HepG2 (cell line): ENCODE measurements around the gene CCDC142. TPM values are rescaled to one million over a fixed set of nuclear protein-coding genes. Genes with fewer than 3 reads are reported as not detected.
A peak's percentile ranks its signal among the peaks of the same experiment; 100 is the strongest.

Experiments used
- ELK4 ChIP-seq: sonication (generic); formaldehyde crosslinking; IDR thresholded peaks from 2 replicates; pipeline ENCODE4 v1.9.0; 2021; ENCODE audit warnings: missing genetic modification reagents, borderline replicate concordance
- ETV6 ChIP-seq: sonication (generic); formaldehyde crosslinking; conservative IDR thresholded peaks from 2 replicates; pipeline ENCODE4 v1.4.0; 2020; ENCODE audit warnings: missing genetic modification reagents
- HIVEP1 ChIP-seq: sonication (generic); formaldehyde crosslinking; IDR thresholded peaks from 2 replicates; pipeline ENCODE4 v1.4.0; 2020; ENCODE audit warnings: mild to moderate bottlenecking, missing genetic modification reagents
- HNRNPLL ChIP-seq: fragments of 200-400 bp; formaldehyde crosslinking; IDR thresholded peaks from 2 replicates; pipeline ENCODE4 v1.6.1; 2017; ENCODE audit warnings: mild to moderate bottlenecking, low read depth, low read length; ENCODE audit not compliant: poor library complexity, severe bottlenecking
- NCOA1 ChIP-seq: sonication (generic); formaldehyde crosslinking; IDR thresholded peaks from 2 replicates; pipeline ENCODE4 v1.9.0; 2021; ENCODE audit warnings: missing genetic modification reagents
- PAXIP1 ChIP-seq: sonication (generic); formaldehyde crosslinking; conservative IDR thresholded peaks from 2 replicates; pipeline ENCODE4 v1.4.0; 2020; ENCODE audit warnings: mild to moderate bottlenecking, missing genetic modification reagents, moderate library complexity
- STAT6 ChIP-seq: sonication (generic); formaldehyde crosslinking; IDR thresholded peaks from 2 replicates; pipeline ENCODE4 v1.4.0; 2020; ENCODE audit warnings: missing genetic modification reagents, mild to moderate bottlenecking, borderline replicate concordance
- TRIM24 ChIP-seq: sonication (generic); formaldehyde crosslinking; IDR thresholded peaks from 2 replicates; pipeline ENCODE4 v1.8.0; 2022; ENCODE audit warnings: mild to moderate bottlenecking, missing genetic modification reagents
- ZBTB42 ChIP-seq: sonication (generic); formaldehyde crosslinking; IDR thresholded peaks from 2 replicates; pipeline ENCODE4 v1.5.0; 2020; ENCODE audit warnings: mild to moderate bottlenecking, missing genetic modification reagents
- ZNF260 ChIP-seq: sonication (generic); formaldehyde crosslinking; IDR thresholded peaks from 2 replicates; pipeline ENCODE4 v1.4.0; 2020; ENCODE audit warnings: missing genetic modification reagents, low read depth, mild to moderate bottlenecking, borderline replicate concordance
- ZNF547 ChIP-seq: sonication (generic); formaldehyde crosslinking; IDR thresholded peaks from 2 replicates; pipeline ENCODE4 v1.5.1; 2020; ENCODE audit warnings: mild to moderate bottlenecking, missing genetic modification reagents
- polyA plus RNA-seq, 8 experiments: library from polyadenylated mRNA; depleted of rRNA in 3 of 8; stranded (reverse) in 7 of 8; unstranded in 1 of 8; fragments of >200 nt; fragmentation: Illumina TruSeq in 4 of 8; extraction: Trizol in 4 of 8; gene quantifications; 2 replicates each; pipeline versions ENCODE4 v1.2.1 to v1.2.3, GENCODE V29; 2011 to 2016; ENCODE audit warnings: low read depth in 4 of 8, missing spikeins in 1 of 8, mixed read lengths in 1 of 8; ENCODE audit not compliant: insufficient read depth in 1 of 8
- total RNA-seq, 5 experiments: library from RNA; depleted of rRNA; stranded (reverse); fragments of >200 nt; fragmentation: Illumina TruSeq; extraction: Trizol; gene quantifications; 2 replicates each; pipeline ENCODE4 v1.2.3, GENCODE V29; 2016; ENCODE audit warnings: low read depth in 1 of 5
- TF ChIP-seq, protein P1 (sequence below): sonication (generic); formaldehyde crosslinking; IDR thresholded peaks from 2 replicates; pipeline ENCODE4 v1.5.1; 2020; ENCODE audit warnings: missing genetic modification reagents, mild to moderate bottlenecking, borderline replicate concordance
- TF ChIP-seq, protein P2 (sequence below): sonication (generic); formaldehyde crosslinking; IDR thresholded peaks from 2 replicates; pipeline ENCODE4 v1.5.0; 2020; ENCODE audit warnings: mild to moderate bottlenecking, missing genetic modification reagents, borderline replicate concordance
- TF ChIP-seq, protein P3 (sequence below): sonication (generic); formaldehyde crosslinking; conservative IDR thresholded peaks from 2 replicates; pipeline ENCODE4 v1.4.0; 2020; ENCODE audit warnings: missing genetic modification reagents

The CCDC142 gene
- total and polyA plus RNA-seq, 2 of the 13 experiments (the other 11 are each of a cell fraction or from before 2014, with no cell fraction given) = 14.7 to 30.4 TPM

DNA sequence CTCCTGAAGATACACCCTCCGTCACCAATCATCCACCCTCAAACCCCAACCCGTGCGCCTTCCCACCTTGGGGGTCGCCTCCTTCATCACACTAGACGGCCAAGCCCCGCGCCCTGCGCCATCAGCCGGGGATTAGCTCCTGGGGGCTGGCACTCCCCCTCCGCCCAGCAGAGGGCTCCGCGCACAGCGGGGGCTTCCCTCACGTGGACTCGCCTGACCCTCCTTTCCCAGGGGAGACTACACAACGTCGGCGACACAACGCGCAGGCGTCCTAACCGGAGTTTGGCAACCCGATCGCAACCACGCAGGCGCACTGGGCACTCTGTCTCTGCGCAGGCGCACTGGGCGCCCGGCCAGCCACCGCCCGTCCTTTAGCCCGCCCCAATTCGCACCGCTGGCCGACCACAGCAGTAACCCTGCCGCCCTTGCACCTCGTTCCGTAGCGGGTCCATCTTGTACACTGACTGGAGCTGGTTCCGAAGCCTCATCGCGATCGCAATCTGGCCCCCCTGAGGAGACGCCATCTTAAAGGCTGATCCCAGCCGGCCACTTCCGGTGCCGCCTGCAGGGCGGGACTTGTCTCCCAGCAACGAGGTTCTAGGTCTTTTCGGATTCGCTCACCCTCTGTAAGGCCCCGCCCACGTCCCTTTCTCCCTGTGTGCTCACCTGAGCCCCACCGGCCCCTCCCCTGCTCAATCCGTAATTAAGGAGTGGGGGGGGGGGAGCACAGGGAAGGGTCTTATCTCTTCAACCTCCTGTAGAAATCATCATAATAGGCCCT, 24.5 kb upstream of the CCDC142 start, which contains the start of gene PCGF1 (continued):
- TF ChIP-seq ZNF260 (no peak; the same call in 1 of the 2 replicates), ETV6 (CRISPR knock-in tag) (0 out of 2 replicates have a peak, but pooled peaks have one; percentile 27), NCOA1 (CRISPR knock-in tag) (no peak; the same call in 1 of the 2 replicates), PAXIP1 (CRISPR knock-in tag) (peak; percentile 60), TRIM24 (CRISPR knock-in tag) (no peak), HIVEP1 (peak; percentile 99), HNRNPLL (peak; percentile 76), ELK4 (no peak), STAT6 (peak; percentile 47; the same call in 1 of the 2 replicates), ZBTB42 (CRISPR knock-in tag) (peak; percentile 84; the same call in 1 of the 2 replicates), ZNF547 (CRISPR knock-in tag) (no peak; the same call in 1 of the 2 replicates)
- TF ChIP-seq, protein P1, sequence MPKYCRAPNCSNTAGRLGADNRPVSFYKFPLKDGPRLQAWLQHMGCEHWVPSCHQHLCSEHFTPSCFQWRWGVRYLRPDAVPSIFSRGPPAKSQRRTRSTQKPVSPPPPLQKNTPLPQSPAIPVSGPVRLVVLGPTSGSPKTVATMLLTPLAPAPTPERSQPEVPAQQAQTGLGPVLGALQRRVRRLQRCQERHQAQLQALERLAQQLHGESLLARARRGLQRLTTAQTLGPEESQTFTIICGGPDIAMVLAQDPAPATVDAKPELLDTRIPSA = peak; percentile 27; the same call in 1 of the 2 replicates
- TF ChIP-seq, protein P2, sequence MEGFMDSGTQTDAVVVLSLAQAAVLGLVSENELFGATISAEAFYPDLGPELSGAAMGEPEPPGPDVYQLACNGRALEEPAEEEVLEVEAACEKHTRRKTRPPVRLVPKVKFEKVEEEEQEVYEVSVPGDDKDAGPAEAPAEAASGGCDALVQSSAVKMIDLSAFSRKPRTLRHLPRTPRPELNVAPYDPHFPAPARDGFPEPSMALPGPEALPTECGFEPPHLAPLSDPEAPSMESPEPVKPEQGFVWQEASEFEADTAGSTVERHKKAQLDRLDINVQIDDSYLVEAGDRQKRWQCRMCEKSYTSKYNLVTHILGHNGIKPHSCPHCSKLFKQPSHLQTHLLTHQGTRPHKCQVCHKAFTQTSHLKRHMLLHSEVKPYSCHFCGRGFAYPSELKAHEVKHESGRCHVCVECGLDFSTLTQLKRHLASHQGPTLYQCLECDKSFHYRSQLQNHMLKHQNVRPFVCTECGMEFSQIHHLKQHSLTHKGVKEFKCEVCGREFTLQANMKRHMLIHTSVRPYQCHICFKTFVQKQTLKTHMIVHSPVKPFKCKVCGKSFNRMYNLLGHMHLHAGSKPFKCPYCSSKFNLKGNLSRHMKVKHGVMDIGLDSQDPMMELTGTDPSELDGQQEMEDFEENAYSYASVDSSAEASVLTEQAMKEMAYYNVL (CRISPR knock-in tag) = no peak
- TF ChIP-seq, protein P3, sequence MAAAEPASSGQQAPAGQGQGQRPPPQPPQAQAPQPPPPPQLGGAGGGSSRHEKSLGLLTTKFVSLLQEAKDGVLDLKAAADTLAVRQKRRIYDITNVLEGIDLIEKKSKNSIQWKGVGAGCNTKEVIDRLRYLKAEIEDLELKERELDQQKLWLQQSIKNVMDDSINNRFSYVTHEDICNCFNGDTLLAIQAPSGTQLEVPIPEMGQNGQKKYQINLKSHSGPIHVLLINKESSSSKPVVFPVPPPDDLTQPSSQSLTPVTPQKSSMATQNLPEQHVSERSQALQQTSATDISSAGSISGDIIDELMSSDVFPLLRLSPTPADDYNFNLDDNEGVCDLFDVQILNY (CRISPR knock-in tag) = 0 out of 2 replicates have a peak, but pooled peaks have one; percentile 21
